K562 (cell line): ENCODE measurements around the gene ARSD. TPM values are rescaled to one million over a fixed set of nuclear protein-coding genes. Genes with fewer than 3 reads are reported as not detected.

Source experiments
- ATAC-seq: fragments of 200-7000 bp; cut with Tn5 transposase; 3 replicates; pipeline ENCODE4 v1.9.1; 2020; ENCODE audit warnings: moderate library complexity
- BruUV-seq: library from RNA; stranded (reverse); fragments of 400-500 nt; replicated peaks from 2 replicates; lab custom pipeline; 2021; lab: Mats Ljungman, UMichigan
- CTCF ChIA-PET: fragments of 300-600 bp; formaldehyde crosslinking; extraction: SDS; loops from one replicate; lab custom pipeline; 2021; ENCODE audit warnings: low intra/inter-chr PET ratio; lab: Yijun Ruan, JAX
- POLR2A ChIA-PET: fragments of 300-600, 350-650 bp; sonication (Branson Sonifier 250); formaldehyde crosslinking; extraction: SDS; loops from one replicate; lab custom pipeline; 2021; ENCODE audit warnings: antibody characterized with exemption, inconsistent platforms; lab: Yijun Ruan, JAX
- DNase-seq, 4 experiments: peaks; one replicate each; pipeline versions ENCODE4 v3.0.0 to v3.0.0-alpha.2; 2011 to 2018; ENCODE audit warnings: low spot score in 3 of 4, mixed read lengths in 3 of 4; ENCODE audit errors: extremely low read depth in 1 of 4
- FAIRE-seq: peaks from 2 replicates; lab custom pipeline; 2011; peaks lifted over from hg19 to GRCh38; lab: Jason Lieb, UNC
- H2AFZ ChIP-seq: 2 replicates; pipeline ENCODE4 v1.6.0; 2011; ENCODE audit warnings: low read depth, low read length, control low read depth, inconsistent platforms
- H3K27ac ChIP-seq: fragments of 200-600 bp; 3 replicates; pipeline ENCODE4 v1.8.0; 2011; ENCODE audit warnings: low read depth, mild to moderate bottlenecking, control low read depth, inconsistent platforms, low read length, moderate library complexity, mixed read lengths; ENCODE audit errors: extremely low read depth
- H3K27me3 ChIP-seq, 2 experiments: fragments of 300-600 bp in 1 of 2; 2 replicates in 1 of 2; 3 replicates in 1 of 2; pipeline versions ENCODE4 v1.6.0 to v1.8.0; 2011; ENCODE audit warnings: inconsistent platforms in 2 of 2, low read length in 2 of 2, mild to moderate bottlenecking in 1 of 2, mixed read lengths in 1 of 2, moderate library complexity in 1 of 2; ENCODE audit not compliant: control insufficient read depth in 2 of 2, insufficient read depth in 2 of 2
- H3K36me3 ChIP-seq: fragments of 300-600 bp; 3 replicates; pipeline ENCODE4 v1.8.0; 2011; ENCODE audit warnings: mild to moderate bottlenecking, low read length, inconsistent platforms; ENCODE audit not compliant: control insufficient read depth, insufficient read depth
- H3K4me1 ChIP-seq, 2 experiments: fragments of 200-600 bp in 1 of 2; replicated peaks in 1 of 2; 2 replicates in 1 of 2; 3 replicates in 1 of 2; pipeline versions ENCODE4 v1.5.1 to v1.8.0; 2011; ENCODE audit warnings: inconsistent platforms in 2 of 2, low read length in 2 of 2, mild to moderate bottlenecking in 1 of 2, mixed read lengths in 1 of 2, moderate library complexity in 1 of 2; ENCODE audit not compliant: control insufficient read depth in 2 of 2, insufficient read depth in 2 of 2
- H3K4me2 ChIP-seq: 2 replicates; pipeline ENCODE4 v1.6.1; 2011; ENCODE audit warnings: low read length, control low read depth, inconsistent platforms, mixed read lengths; ENCODE audit not compliant: insufficient read depth
- H3K4me3 ChIP-seq: fragments of 200-600 bp; sonication (generic), shearing (Covaris generic); 2 replicates; pipeline ENCODE4 v1.5.1; 2016; ENCODE audit warnings: control low read depth, inconsistent platforms
- H3K79me2 ChIP-seq: fragments of 200-600 bp; 3 replicates; pipeline ENCODE4 v1.8.0; 2011; ENCODE audit warnings: low read length, inconsistent platforms; ENCODE audit not compliant: control insufficient read depth, insufficient read depth
- H3K9ac ChIP-seq, 2 experiments: 2 replicates each; pipeline versions ENCODE4 v1.6.0 to v1.6.1; 2011; ENCODE audit warnings: low read depth in 2 of 2, low read length in 2 of 2, control low read depth in 1 of 2, inconsistent platforms in 1 of 2, mild to moderate bottlenecking in 1 of 2, mixed read lengths in 1 of 2; ENCODE audit not compliant: insufficient read depth in 1 of 2
- H3K9me1 ChIP-seq: one replicate; pipeline ENCODE4 v1.6.0; 2011; ENCODE audit warnings: inconsistent platforms, mild to moderate bottlenecking, low read length, moderate library complexity; ENCODE audit not compliant: control insufficient read depth, insufficient read depth
- H3K9me3 ChIP-seq: replicated peaks from 2 replicates; pipeline ENCODE4 v1.5.1; 2011; ENCODE audit warnings: low read depth, low read length, inconsistent platforms; ENCODE audit not compliant: control insufficient read depth, insufficient read depth
- H4K20me1 ChIP-seq: replicated peaks from 2 replicates; pipeline ENCODE4 v1.6.1; 2011; ENCODE audit warnings: low read length, inconsistent platforms, mixed read lengths; ENCODE audit not compliant: control insufficient read depth, insufficient read depth
- BCL6 ChIP-seq: fragments of 250-450 bp; sonication (Bioruptor Pico); IDR thresholded peaks from 2 replicates; pipeline ENCODE4 v1.4.0; 2020
- DIDO1 ChIP-seq: fragments of 450-650 bp; IDR thresholded peaks from 2 replicates; pipeline ENCODE4 v1.6.1; 2016; ENCODE audit warnings: low read depth, missing biosample characterization, missing genetic modification characterization
- GABPB1 ChIP-seq: sonication (generic); formaldehyde crosslinking; IDR thresholded peaks from 2 replicates; pipeline ENCODE4 v1.8.0; 2022; ENCODE audit warnings: mild to moderate bottlenecking, missing genetic modification reagents
- JUND ChIP-seq, 2 experiments: IDR thresholded peaks; 2 replicates in 1 of 2; 3 replicates in 1 of 2; pipeline ENCODE4 v1.6.1; 2011; ENCODE audit warnings: borderline replicate concordance in 2 of 2, low read depth in 2 of 2, low read length in 2 of 2, improper control_type of control experiment in 1 of 2, missing biosample characterization in 1 of 2, missing genetic modification characterization in 1 of 2, missing genetic modification reagents in 1 of 2
- MYC ChIP-seq, 2 experiments: fragments of 250-450 bp in 1 of 2; sonication (Bioruptor Pico) in 1 of 2; IDR thresholded peaks; 2 replicates each; pipeline versions ENCODE4 v1.5.1 to v1.6.1; 2012 to 2021; ENCODE audit warnings: low read depth in 2 of 2, borderline replicate concordance in 1 of 2, improper control_type of control experiment in 1 of 2, low read length in 1 of 2, mild to moderate bottlenecking in 1 of 2, moderate library complexity in 1 of 2
- NCOA1 ChIP-seq: fragments of 450-650 bp; IDR thresholded peaks from 2 replicates; pipeline ENCODE4 v1.6.1; 2016; ENCODE audit warnings: low read depth
- NFIC ChIP-seq: fragments of 450-650 bp; IDR thresholded peaks from 2 replicates; pipeline ENCODE4 v1.6.1; 2017; ENCODE audit warnings: mild to moderate bottlenecking, inconsistent platforms
- POU5F1 ChIP-seq: fragments of 150-350 bp; IDR thresholded peaks from 2 replicates; pipeline ENCODE4 v1.6.1; 2014; ENCODE audit warnings: borderline replicate concordance, low read length, low read depth, mild to moderate bottlenecking; ENCODE audit not compliant: partially characterized antibody
- RNF2 ChIP-seq: sonication (generic); IDR thresholded peaks from 2 replicates; pipeline ENCODE4 v1.6.1; 2016
- SMARCC2 ChIP-seq: fragments of 450-650 bp; IDR thresholded peaks from 2 replicates; pipeline ENCODE4 v1.6.1; 2017; ENCODE audit warnings: antibody characterized with exemption, moderate library complexity, mild to moderate bottlenecking, low read depth
- SNRNP70 ChIP-seq: fragments of 200-400 bp; formaldehyde crosslinking; optimal IDR thresholded peaks from 2 replicates; pipeline ENCODE3; 2017; ENCODE audit warnings: low read depth, low read length
- SRSF7 ChIP-seq: fragments of 200-400 bp; formaldehyde crosslinking; optimal IDR thresholded peaks from 2 replicates; pipeline ENCODE3; 2017; ENCODE audit warnings: mild to moderate bottlenecking, low read depth, low read length
- ZNF311 ChIP-seq: fragments of 250-450 bp; sonication (Bioruptor Pico); IDR thresholded peaks from 2 replicates; pipeline ENCODE4 v1.4.0; 2020; ENCODE audit warnings: mild to moderate bottlenecking, moderate library complexity
- ZNF695 ChIP-seq: fragments of 450-650 bp; formaldehyde crosslinking; IDR thresholded peaks from 2 replicates; pipeline ENCODE4 v1.4.0; 2020; ENCODE audit warnings: mild to moderate bottlenecking, moderate library complexity
- ZNF699 ChIP-seq: fragments of 250-450 bp; sonication (Bioruptor Pico); IDR thresholded peaks from 2 replicates; pipeline ENCODE4 v1.8.0; 2021; ENCODE audit warnings: mild to moderate bottlenecking, moderate library complexity; ENCODE audit not compliant: insufficient replicate concordance
- WGBS: fragments of 100-300 bp; shearing (Covaris generic); methylation state at CpG from one replicate; pipeline ENCODE4 v1.1.6; 2016; ENCODE audit warnings: low coverage, mixed read lengths; ENCODE audit not compliant: insufficient coverage; ENCODE audit errors: missing lambda C conversion rate; 5-methylcytosine and 5-hydroxymethylcytosine counted together
- in situ Hi-C: fragments of 300-500 bp; cut with MboI; formaldehyde crosslinking; loops from 4 replicates; pipeline ENCODE4 v1.15.0; 2018; ENCODE audit warnings: inconsistent platforms, mixed read lengths
- intact Hi-C: fragments of 100-400 bp; cut with micrococcal nuclease; formaldehyde crosslinking; loops from 2 replicates; pipeline ENCODE4 v1.14.2; 2022
- polyA plus RNA-seq, 8 experiments: library from polyadenylated mRNA; depleted of rRNA in 4 of 8; stranded (reverse) in 5 of 8; unstranded in 3 of 8; fragments of >200 nt; fragmentation: Nextera tagmentation in 2 of 8; fragmentation: Illumina TruSeq in 1 of 8; extraction: Ambion mirVana in 2 of 8; extraction: Trizol in 1 of 8; gene quantifications; 2 replicates each; pipeline versions ENCODE4 v1.2.1 to v1.2.3, GENCODE V29; 2011 to 2014; ENCODE audit warnings: inconsistent platforms in 1 of 8, missing spikeins in 1 of 8
- total RNA-seq, 7 experiments: library from RNA; depleted of rRNA in 6 of 7; stranded (reverse); fragments of >200 nt in 6 of 7; fragmentation: Illumina TruSeq in 2 of 7; extraction: Trizol in 2 of 7; gene quantifications; 2 replicates each; pipeline versions ENCODE4 v1.2.1 to v1.2.3, GENCODE V29; 2011 to 2021; ENCODE audit warnings: low replicate concordance in 1 of 7
- TF ChIP-seq, protein P1 (sequence below): sonication (generic); formaldehyde crosslinking; IDR thresholded peaks from 2 replicates; pipeline ENCODE4 v1.8.0; 2022; ENCODE audit warnings: missing genetic modification reagents, mild to moderate bottlenecking, borderline replicate concordance
- TF ChIP-seq, protein P2 (sequence below): fragments of 450-650 bp; IDR thresholded peaks from 2 replicates; pipeline ENCODE4 v1.6.1; 2017; ENCODE audit warnings: mild to moderate bottlenecking, moderate library complexity
- TF ChIP-seq, protein P3 (sequence below): fragments of 450-650 bp; conservative IDR thresholded peaks from 2 replicates; pipeline ENCODE4 v1.6.1; 2016; ENCODE audit warnings: missing genetic modification characterization, low read depth, mild to moderate bottlenecking, missing compliant biosample characterization, moderate library complexity

Gene ARSD
- total and polyA plus RNA-seq, 9 of the 15 experiments (the other 6 are each of a cell fraction or from before 2014, with no cell fraction given) = 0.05 to 0.23 (median 0.09) TPM; not detected in 1

DNA sequence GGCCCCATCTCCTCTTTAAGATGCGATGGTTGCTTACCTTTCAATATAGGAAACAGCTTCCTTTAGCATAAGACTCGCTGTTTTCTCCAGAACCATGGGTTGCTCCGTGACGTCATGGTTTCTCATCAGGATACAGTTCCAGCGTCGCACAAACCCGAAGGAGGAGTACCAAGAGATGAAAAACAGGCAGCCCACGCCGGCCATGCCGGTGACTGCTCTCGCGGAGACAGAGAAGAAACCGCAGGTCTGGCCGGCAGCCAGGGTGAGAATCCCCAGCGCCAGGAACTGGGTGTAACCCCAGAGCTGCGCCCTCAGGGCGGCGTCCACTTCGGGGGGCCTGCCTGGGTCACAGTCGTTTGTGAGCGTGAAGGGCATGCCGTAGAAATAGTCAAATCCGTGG is 11.4 kb downstream of the ARSD start:
- in situ Hi-C loops = no loop called here
- H2AFZ ChIP-seq = peak overlapping the region; percentile 64; the same call in 1 of the 2 replicates
- no peak overlapping the region for H3K27ac ChIP-seq
- no peaks in the 10 kb centered on the region for H3K9me1 ChIP-seq
- H3K9ac ChIP-seq = no peak overlapping the region; a peak in 1 of 4 replicates
- CTCF ChIA-PET = no interaction called here
- H3K9me3 ChIP-seq = no peaks in the 10 kb centered on the region
- no peaks in the 10 kb centered on the region for H3K27me3 ChIP-seq
- H3K4me1 ChIP-seq = peaks cover 7 to 13% of the 10 kb centered on the region in 2 experiments; a peak in 4 of 5 replicates
- DNase-seq (peak; percentile 15 to 81 (median 28)), FAIRE-seq (no peak), ATAC-seq (peak; percentile 86)
- H4K20me1 ChIP-seq = no peaks in the 10 kb centered on the region
- H3K4me3 ChIP-seq = no peak overlapping the region
- POLR2A ChIA-PET = no interaction called here
- 1% methylated on average over 11 of the region's 23 CpGs for WGBS
- H3K36me3 ChIP-seq = no peaks in the 10 kb centered on the region
- intact Hi-C loops = no loop called here
- no TSS peak for BruUV-seq
- H3K4me2 ChIP-seq = peak overlapping the region; percentile 48; the same call in 1 of the 2 replicates
- no peaks in the 10 kb centered on the region for H3K79me2 ChIP-seq
- no peak for TF ChIP-seq NCOA1
- TF ChIP-seq, protein P1, sequence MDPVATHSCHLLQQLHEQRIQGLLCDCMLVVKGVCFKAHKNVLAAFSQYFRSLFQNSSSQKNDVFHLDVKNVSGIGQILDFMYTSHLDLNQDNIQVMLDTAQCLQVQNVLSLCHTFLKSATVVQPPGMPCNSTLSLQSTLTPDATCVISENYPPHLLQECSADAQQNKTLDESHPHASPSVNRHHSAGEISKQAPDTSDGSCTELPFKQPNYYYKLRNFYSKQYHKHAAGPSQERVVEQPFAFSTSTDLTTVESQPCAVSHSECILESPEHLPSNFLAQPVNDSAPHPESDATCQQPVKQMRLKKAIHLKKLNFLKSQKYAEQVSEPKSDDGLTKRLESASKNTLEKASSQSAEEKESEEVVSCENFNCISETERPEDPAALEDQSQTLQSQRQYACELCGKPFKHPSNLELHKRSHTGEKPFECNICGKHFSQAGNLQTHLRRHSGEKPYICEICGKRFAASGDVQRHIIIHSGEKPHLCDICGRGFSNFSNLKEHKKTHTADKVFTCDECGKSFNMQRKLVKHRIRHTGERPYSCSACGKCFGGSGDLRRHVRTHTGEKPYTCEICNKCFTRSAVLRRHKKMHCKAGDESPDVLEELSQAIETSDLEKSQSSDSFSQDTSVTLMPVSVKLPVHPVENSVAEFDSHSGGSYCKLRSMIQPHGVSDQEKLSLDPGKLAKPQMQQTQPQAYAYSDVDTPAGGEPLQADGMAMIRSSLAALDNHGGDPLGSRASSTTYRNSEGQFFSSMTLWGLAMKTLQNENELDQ (CRISPR knock-in tag) = no peak
- TF ChIP-seq ZNF699 (CRISPR knock-in tag) = no peak
- TF ChIP-seq RNF2 = no peak
- no peak for TF ChIP-seq POU5F1
- TF ChIP-seq ZNF695 (CRISPR knock-in tag) = no peak
- TF ChIP-seq BCL6 (CRISPR knock-in tag) = no peak
- TF ChIP-seq, protein P2, sequence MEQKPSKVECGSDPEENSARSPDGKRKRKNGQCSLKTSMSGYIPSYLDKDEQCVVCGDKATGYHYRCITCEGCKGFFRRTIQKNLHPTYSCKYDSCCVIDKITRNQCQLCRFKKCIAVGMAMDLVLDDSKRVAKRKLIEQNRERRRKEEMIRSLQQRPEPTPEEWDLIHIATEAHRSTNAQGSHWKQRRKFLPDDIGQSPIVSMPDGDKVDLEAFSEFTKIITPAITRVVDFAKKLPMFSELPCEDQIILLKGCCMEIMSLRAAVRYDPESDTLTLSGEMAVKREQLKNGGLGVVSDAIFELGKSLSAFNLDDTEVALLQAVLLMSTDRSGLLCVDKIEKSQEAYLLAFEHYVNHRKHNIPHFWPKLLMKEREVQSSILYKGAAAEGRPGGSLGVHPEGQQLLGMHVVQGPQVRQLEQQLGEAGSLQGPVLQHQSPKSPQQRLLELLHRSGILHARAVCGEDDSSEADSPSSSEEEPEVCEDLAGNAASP = no peak
- TF ChIP-seq MYC (IDR thresholded peaks at IDR 0.05; ENCODE audit: low read depth, low read length) = peak; percentile 33; the same call in 1 of the 2 replicates
- no peak for TF ChIP-seq MYC (CRISPR knock-in tag; IDR thresholded peaks at IDR 0.05; ENCODE audit: borderline replicate concordance, low read depth)
- no peak for TF ChIP-seq ZNF311 (CRISPR knock-in tag)
- TF ChIP-seq DIDO1 (tag) = no peak
- no peak for TF ChIP-seq SRSF7
- no peak for TF ChIP-seq SMARCC2
- TF ChIP-seq GABPB1 (CRISPR knock-in tag) = no peak
- no peak for TF ChIP-seq SNRNP70
- TF ChIP-seq, protein P3, sequence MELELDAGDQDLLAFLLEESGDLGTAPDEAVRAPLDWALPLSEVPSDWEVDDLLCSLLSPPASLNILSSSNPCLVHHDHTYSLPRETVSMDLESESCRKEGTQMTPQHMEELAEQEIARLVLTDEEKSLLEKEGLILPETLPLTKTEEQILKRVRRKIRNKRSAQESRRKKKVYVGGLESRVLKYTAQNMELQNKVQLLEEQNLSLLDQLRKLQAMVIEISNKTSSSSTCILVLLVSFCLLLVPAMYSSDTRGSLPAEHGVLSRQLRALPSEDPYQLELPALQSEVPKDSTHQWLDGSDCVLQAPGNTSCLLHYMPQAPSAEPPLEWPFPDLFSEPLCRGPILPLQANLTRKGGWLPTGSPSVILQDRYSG = no peak
- TF ChIP-seq JUND (IDR thresholded peaks at IDR 0.05; ENCODE audit: borderline replicate concordance, low read depth, low read length) = 0 out of 2 replicates have a peak, but pooled peaks have one; percentile 21
- TF ChIP-seq JUND (tag; IDR thresholded peaks at IDR 0.05; ENCODE audit: borderline replicate concordance, low read depth, low read length) = no peak
- TF ChIP-seq NFIC = peak; percentile 85
